Ishikawa (cell line): ENCODE data around the gene PIEZO2.

Experiments
- CEBPB ChIP-seq: IDR thresholded peaks from 2 replicates; pipeline ENCODE4 v1.6.1; 2012
- CREB1 ChIP-seq: IDR thresholded peaks from 2 replicates; pipeline ENCODE4 v1.6.1; 2012; ENCODE audit warnings: low read depth
- EGR1 ChIP-seq: IDR thresholded peaks from 2 replicates; pipeline ENCODE4 v1.6.1; 2012
- EP300 ChIP-seq: IDR thresholded peaks from 2 replicates; pipeline ENCODE4 v1.6.1; 2012; ENCODE audit warnings: borderline replicate concordance
- FOXM1 ChIP-seq: IDR thresholded peaks from 2 replicates; pipeline ENCODE4 v1.6.1; 2012; ENCODE audit warnings: low read depth, borderline replicate concordance
- RAD21 ChIP-seq: IDR thresholded peaks from 2 replicates; pipeline ENCODE4 v1.6.1; 2012; ENCODE audit warnings: low read depth
- REST ChIP-seq: IDR thresholded peaks from 2 replicates; pipeline ENCODE4 v1.6.1; 2012; ENCODE audit warnings: low read depth, mild to moderate bottlenecking
- TAF1 ChIP-seq: IDR thresholded peaks from 2 replicates; pipeline ENCODE4 v1.6.1; 2012; ENCODE audit warnings: low read depth, mild to moderate bottlenecking
- TCF12 ChIP-seq: IDR thresholded peaks from 2 replicates; pipeline ENCODE4 v1.6.1; 2012; ENCODE audit warnings: low read depth
- TEAD4 ChIP-seq: IDR thresholded peaks from 2 replicates; pipeline ENCODE4 v1.6.1; 2012
- USF1 ChIP-seq: IDR thresholded peaks from 2 replicates; pipeline ENCODE4 v1.6.1; 2012
- ZBTB7A ChIP-seq: IDR thresholded peaks from 2 replicates; pipeline ENCODE4 v1.6.1; 2012; ENCODE audit warnings: low read depth

GRCh38 chr18:10908760-10909159, 240.6 kb downstream of the PIEZO2 start:
- TF ChIP-seq TAF1 (no peak), CEBPB (no peak), CREB1 (no peak), REST (no peak), RAD21 (no peak), EGR1 (no peak), EP300 (no peak), ZBTB7A (no peak), USF1 (no peak), TCF12 (no peak), FOXM1 (no peak), TEAD4 (no peak)
